ENCODE data around the gene PCDHGB7.

GRCh38 chr5:141412854-141413539 is 4.5 kb upstream of the PCDHGB7 start, which contains the start of gene PCDHGA10:
- peak; percentile 41 for TF ChIP-seq CTCF (IDR thresholded peaks at IDR 0.05)
- no peak for TF ChIP-seq EZH2 (IDR thresholded peaks at IDR 0.05)

Data from neural progenitor cell (in vitro differentiated cells).